ENCODE results near the gene ANAPC13. TPM values are rescaled to one million over a fixed set of nuclear protein-coding genes. Genes with fewer than 3 reads are reported as not detected.

ANAPC13 gene
- total RNA-seq (10 to 100 TPM; 16.5 to 32.3 (median 22.1) TPM), polyA plus RNA-seq (10 to 100 TPM; 20.6 to 59.1 TPM)

DNA sequence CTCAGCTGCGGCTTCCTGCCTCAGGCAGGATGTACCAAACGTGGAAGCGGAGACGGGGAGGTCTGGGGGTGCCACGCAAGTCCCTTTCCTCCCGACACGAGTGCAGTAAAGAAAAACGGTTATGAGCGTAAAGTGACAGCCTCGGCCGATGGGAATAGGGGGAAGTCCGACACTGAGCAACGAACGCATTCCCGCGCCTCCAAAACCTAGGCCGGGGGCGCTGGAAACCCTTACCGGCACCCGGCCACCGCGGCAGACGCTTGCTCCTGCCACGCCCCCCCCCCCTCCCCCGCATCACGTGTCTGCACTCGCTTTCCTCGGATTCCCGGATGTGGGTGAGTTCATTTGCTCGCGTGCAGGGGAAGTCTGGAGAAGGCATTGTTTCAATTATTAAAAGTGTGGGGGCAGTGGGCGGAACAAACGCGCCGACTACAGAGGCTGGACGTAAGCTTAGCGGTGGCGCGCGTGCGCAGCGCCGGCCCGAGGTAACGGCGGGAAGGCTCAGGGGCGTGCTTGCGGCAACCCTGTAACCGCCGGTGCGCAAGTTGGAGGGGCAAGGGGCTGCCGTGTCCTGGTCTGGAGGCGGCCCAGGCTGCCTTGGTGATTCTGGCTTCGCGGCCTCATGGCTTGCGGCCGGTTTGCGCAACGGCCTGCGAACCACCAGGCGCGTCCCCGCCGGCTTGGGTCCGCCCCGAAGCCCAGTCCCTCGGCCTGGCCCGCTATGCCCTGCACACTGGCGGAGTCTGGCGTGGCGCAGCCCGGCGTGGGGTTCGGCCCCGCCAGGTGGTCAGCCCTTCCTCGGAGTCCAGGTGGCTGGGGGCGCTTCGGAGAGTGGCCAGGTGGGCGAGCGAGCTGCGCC, at the start of gene ANAPC13, which contains the start of gene CEP63:
TSS of gene ANAPC13 (minus strand) at position 268 of the 859 bp plus-strand sequence. CDS start 3,081 bp downstream, outside the sequence.
TSS of gene CEP63 (plus strand) at position 340 of the 859 bp plus-strand sequence. CDS start 9,264 bp downstream, outside the sequence.
- no peaks in the 10 kb centered on the region for H3K9me3 ChIP-seq
- peak within 1 kb of the TSS; percentile 79 to 96 (median 87) for H3K27ac ChIP-seq
- ATAC-seq: peak; percentile 89 to 91 (median 89)
- peak within 1 kb of the TSS; percentile 58 to 91 (median 84) for H3K4me3 ChIP-seq
- FAIRE-seq: no peak
- peaks cover 4 to 32% (median 11%) of the 10 kb centered on the region in 3 donors for H3K4me1 ChIP-seq
- H3K27me3 ChIP-seq: no peaks in the 10 kb centered on the region
- intact Hi-C loops (cut with DNase I): no loop called here
- peak; percentile 86 to 96 (median 96) for DNase-seq
- TF ChIP-seq, protein P1, sequence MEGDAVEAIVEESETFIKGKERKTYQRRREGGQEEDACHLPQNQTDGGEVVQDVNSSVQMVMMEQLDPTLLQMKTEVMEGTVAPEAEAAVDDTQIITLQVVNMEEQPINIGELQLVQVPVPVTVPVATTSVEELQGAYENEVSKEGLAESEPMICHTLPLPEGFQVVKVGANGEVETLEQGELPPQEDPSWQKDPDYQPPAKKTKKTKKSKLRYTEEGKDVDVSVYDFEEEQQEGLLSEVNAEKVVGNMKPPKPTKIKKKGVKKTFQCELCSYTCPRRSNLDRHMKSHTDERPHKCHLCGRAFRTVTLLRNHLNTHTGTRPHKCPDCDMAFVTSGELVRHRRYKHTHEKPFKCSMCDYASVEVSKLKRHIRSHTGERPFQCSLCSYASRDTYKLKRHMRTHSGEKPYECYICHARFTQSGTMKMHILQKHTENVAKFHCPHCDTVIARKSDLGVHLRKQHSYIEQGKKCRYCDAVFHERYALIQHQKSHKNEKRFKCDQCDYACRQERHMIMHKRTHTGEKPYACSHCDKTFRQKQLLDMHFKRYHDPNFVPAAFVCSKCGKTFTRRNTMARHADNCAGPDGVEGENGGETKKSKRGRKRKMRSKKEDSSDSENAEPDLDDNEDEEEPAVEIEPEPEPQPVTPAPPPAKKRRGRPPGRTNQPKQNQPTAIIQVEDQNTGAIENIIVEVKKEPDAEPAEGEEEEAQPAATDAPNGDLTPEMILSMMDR (IDR thresholded peaks at IDR 0.05): no peak
- peaks cover 0 to 18% (median 6%) of the 10 kb centered on the region in 3 donors for H3K36me3 ChIP-seq
- WGBS, 2 donors: 0% methylated on average over 69 to 81 of the region's 81 CpGs

GRCh38 chr3:134535186-134535970, 49.6 kb upstream of the ANAPC13 start:
- Histone ChIP-seq H3K36me3 (peaks cover 0 to 15% (median 0%) of the 10 kb centered on the region in 3 donors), H3K9me3 (no peaks in the 10 kb centered on the region), H3K27ac (no peak overlapping the region), H3K4me3 (no peak overlapping the region), H3K27me3 (no peaks in the 10 kb centered on the region), H3K4me1 (no peaks in the 10 kb centered on the region)
- ATAC-seq: no peak
- 93 to 96% methylated on average over 4 of the region's 4 CpGs for WGBS, 2 donors
- intact Hi-C loops (cut with DNase I): no loop called here
- no peak for FAIRE-seq
- TF ChIP-seq, protein P1 (IDR thresholded peaks at IDR 0.05): no peak
- no peak for DNase-seq

- intact Hi-C loops (cut with DNase I): no loop called here
- TF ChIP-seq, protein P1 (IDR thresholded peaks at IDR 0.05): no peak
- DNase-seq (no peak), FAIRE-seq (no peak), ATAC-seq (no peak)
- H3K36me3 ChIP-seq: peaks cover 0 to 15% (median 0%) of the 10 kb centered on the region in 3 donors
- no peak overlapping the region for H3K4me3 ChIP-seq
- H3K27me3 ChIP-seq: no peaks in the 10 kb centered on the region
- no peaks in the 10 kb centered on the region for H3K9me3 ChIP-seq
- no peak overlapping the region for H3K27ac ChIP-seq
- 72 to 86% methylated on average over 1 of the region's 1 CpG for WGBS, 2 donors
- H3K4me1 ChIP-seq: no peaks in the 10 kb centered on the region
Measured at GRCh38 chr3:134533493-134533892, 47.7 kb upstream of the ANAPC13 start.

GRCh38 chr3:134527538-134528186, 41.9 kb upstream of the ANAPC13 start:
- 98 to 99% methylated on average over 7 of the region's 7 CpGs for WGBS, 2 donors
- FAIRE-seq (no peak), ATAC-seq (no peak)

More at GRCh38 chr3:134527538-134528186, 41.9 kb upstream of the ANAPC13 start:
- DNase-seq: peak in 1 of 6 donors; percentile 31
- Histone ChIP-seq H3K36me3 (no peaks in the 10 kb centered on the region), H3K27ac (no peak overlapping the region), H3K9me3 (no peaks in the 10 kb centered on the region), H3K4me3 (no peak overlapping the region), H3K27me3 (no peaks in the 10 kb centered on the region), H3K4me1 (no peaks in the 10 kb centered on the region)
- intact Hi-C loops (cut with DNase I): no loop called here
- TF ChIP-seq, protein P1 (IDR thresholded peaks at IDR 0.05): no peak
